CD4-positive, alpha-beta T cell treated with Interleukin-10 for 1 hour (primary cell): ENCODE measurements around the gene RANBP10.

ENCODE experiments used
- DNase-seq: peaks from one replicate; pipeline ENCODE4 v3.0.0-alpha.2; 2020

Gene RANBP10

GRCh38 chr16:67673712-67674580 is 132.4 kb downstream of the RANBP10 start:
- no peak for DNase-seq
